Naive B cell (primary cell): Measurements from ENCODE around the gene AP3S1. TPM values are rescaled to one million over a fixed set of nuclear protein-coding genes. Genes with fewer than 3 reads are reported as not detected.
A peak's percentile ranks its signal among the peaks of the same experiment; 100 is the strongest.

ENCODE experiments used
- ATAC-seq, 2 donors: fragments of 150-1000 bp; cut with Tn5 transposase; 2 replicates each; pipeline ENCODE4 v1.10.0; 2021; ENCODE audit warnings: low read depth in 2 of 2, mild to moderate bottlenecking in 2 of 2, moderate library complexity in 2 of 2
- DNase-seq: peaks from one replicate; pipeline ENCODE4 v3.0.0; 2022
- H3K27ac Mint-ChIP-seq, 6 donors: one replicate each; pipeline ENCODE4 v1.8.0; 2020 to 2022; ENCODE audit warnings: mild to moderate bottlenecking in 6 of 6, mixed read lengths in 6 of 6, moderate library complexity in 5 of 6, inconsistent platforms in 2 of 6
- H3K27me3 Mint-ChIP-seq, 3 donors: one replicate each; pipeline ENCODE4 v1.8.0; 2021 to 2022; ENCODE audit warnings: mixed read lengths in 3 of 3, mild to moderate bottlenecking in 1 of 3
- H3K36me3 Mint-ChIP-seq, 2 donors: one replicate each; pipeline ENCODE4 v1.8.0; 2020 to 2022; ENCODE audit warnings: mixed read lengths in 2 of 2, inconsistent platforms in 1 of 2, mild to moderate bottlenecking in 1 of 2
- H3K4me1 Mint-ChIP-seq, 3 donors: one replicate each; pipeline ENCODE4 v1.8.0; 2020 to 2022; ENCODE audit warnings: mixed read lengths in 3 of 3, inconsistent platforms in 1 of 3, mild to moderate bottlenecking in 1 of 3, moderate library complexity in 1 of 3
- H3K4me3 Mint-ChIP-seq, 8 donors: one replicate each; pipeline ENCODE4 v1.8.0; 2020 to 2022; ENCODE audit warnings: mild to moderate bottlenecking in 8 of 8, mixed read lengths in 8 of 8, moderate library complexity in 8 of 8, inconsistent platforms in 2 of 8
- H3K9me3 Mint-ChIP-seq, 7 donors: one replicate each; pipeline ENCODE4 v1.8.0; 2020 to 2022; ENCODE audit warnings: mixed read lengths in 7 of 7, mild to moderate bottlenecking in 5 of 7, inconsistent platforms in 2 of 7, moderate library complexity in 1 of 7
- polyA plus RNA-seq, 6 donors: library from polyadenylated mRNA; unstranded; fragments of 300-500 nt; fragmentation: Illumina TruSeq; gene quantifications; one replicate each; pipeline ENCODE4 v1.2.3, GENCODE V29; 2021; ENCODE audit warnings: low read depth in 6 of 6

Gene AP3S1
- polyA plus RNA-seq, 6 donors from 2014 or later: 57.5 to 102 (median 68.4) TPM

GRCh38 chr5:115940080-115940810 lies 98.5 kb downstream of the AP3S1 start:
- no peak for ATAC-seq
- Mint-ChIP-seq H3K27ac (no peak overlapping the region), H3K9me3 (peaks cover 0 to 13% (median 6%) of the 10 kb centered on the region in 7 donors), H3K4me3 (no peak overlapping the region), H3K27me3 (peaks cover 0 to 19% (median 11%) of the 10 kb centered on the region in 3 donors), H3K4me1 (peaks cover 0 to 4% (median 0%) of the 10 kb centered on the region in 3 donors), H3K36me3 (no peaks in the 10 kb centered on the region)
- DNase-seq: no peak

- no peak for ATAC-seq
- no peaks in the 10 kb centered on the region for H3K36me3 Mint-ChIP-seq
- H3K9me3 Mint-ChIP-seq: peaks cover 0 to 13% (median 6%) of the 10 kb centered on the region in 7 donors
- no peak overlapping the region for H3K4me3 Mint-ChIP-seq
- H3K27me3 Mint-ChIP-seq: peaks cover 0 to 19% (median 11%) of the 10 kb centered on the region in 3 donors
- peaks cover 0 to 4% (median 0%) of the 10 kb centered on the region in 3 donors for H3K4me1 Mint-ChIP-seq
- DNase-seq: no peak
- H3K27ac Mint-ChIP-seq: no peak overlapping the region
Observed at GRCh38 chr5:115941051-115941675, 99.4 kb downstream of the AP3S1 start.

GRCh38 chr5:115944501-115944900 lies 102.8 kb downstream of the AP3S1 start:
- Mint-ChIP-seq H3K27me3 (peaks cover 0 to 19% (median 4%) of the 10 kb centered on the region in 3 donors), H3K27ac (no peak overlapping the region), H3K4me1 (peaks cover 0 to 4% (median 0%) of the 10 kb centered on the region in 3 donors), H3K9me3 (peaks cover 0 to 13% (median 6%) of the 10 kb centered on the region in 7 donors), H3K4me3 (no peak overlapping the region), H3K36me3 (no peaks in the 10 kb centered on the region)
- ATAC-seq (no peak), DNase-seq (no peak)

- H3K4me3 Mint-ChIP-seq: no peak overlapping the region
- no peaks in the 10 kb centered on the region for H3K36me3 Mint-ChIP-seq
- no peaks in the 10 kb centered on the region for H3K4me1 Mint-ChIP-seq
- peaks cover 0 to 9% (median 2%) of the 10 kb centered on the region in 7 donors for H3K9me3 Mint-ChIP-seq
- peaks cover 3 to 21% (median 12%) of the 10 kb centered on the region in 3 donors for H3K27me3 Mint-ChIP-seq
- DNase-seq (no peak), ATAC-seq (no peak)
- H3K27ac Mint-ChIP-seq: no peak overlapping the region
Observed at GRCh38 chr5:115946655-115947054, 104.9 kb downstream of the AP3S1 start.

GRCh38 chr5:115947260-115947659 lies 105.5 kb downstream of the AP3S1 start:
- Mint-ChIP-seq H3K9me3 (peaks cover 0 to 8% (median 2%) of the 10 kb centered on the region in 7 donors), H3K27me3 (peaks cover 9 to 23% (median 16%) of the 10 kb centered on the region in 3 donors), H3K4me1 (no peaks in the 10 kb centered on the region), H3K4me3 (no peak overlapping the region), H3K36me3 (no peaks in the 10 kb centered on the region), H3K27ac (no peak overlapping the region)
- DNase-seq (no peak), ATAC-seq (no peak)

GRCh38 chr5:115948091-115948534 lies 106.4 kb downstream of the AP3S1 start:
- H3K27me3 Mint-ChIP-seq: peaks cover 14 to 20% (median 18%) of the 10 kb centered on the region in 3 donors
- DNase-seq: no peak
- H3K4me3 Mint-ChIP-seq: no peak overlapping the region
- H3K9me3 Mint-ChIP-seq: peaks cover 0 to 3% (median 0%) of the 10 kb centered on the region in 7 donors
- no peak for ATAC-seq
- no peaks in the 10 kb centered on the region for H3K4me1 Mint-ChIP-seq
- no peak overlapping the region for H3K27ac Mint-ChIP-seq
- H3K36me3 Mint-ChIP-seq: no peaks in the 10 kb centered on the region

- Mint-ChIP-seq H3K27me3 (peaks cover 12 to 28% (median 20%) of the 10 kb centered on the region in 3 donors), H3K9me3 (peaks cover 0 to 2% (median 0%) of the 10 kb centered on the region in 7 donors), H3K27ac (no peak overlapping the region), H3K4me3 (no peak overlapping the region), H3K4me1 (no peaks in the 10 kb centered on the region), H3K36me3 (no peaks in the 10 kb centered on the region)
- no peak for DNase-seq
- ATAC-seq: no peak
Observed at GRCh38 chr5:115949096-115949495, 107.4 kb downstream of the AP3S1 start.

GRCh38 chr5:115952588-115952987 lies 110.9 kb downstream of the AP3S1 start:
- H3K27me3 Mint-ChIP-seq: peaks cover 12 to 32% (median 21%) of the 10 kb centered on the region in 3 donors
- DNase-seq (no peak), ATAC-seq (no peak)
- H3K4me3 Mint-ChIP-seq: no peak overlapping the region
- no peaks in the 10 kb centered on the region for H3K36me3 Mint-ChIP-seq
- H3K9me3 Mint-ChIP-seq: no peaks in the 10 kb centered on the region
- no peak overlapping the region for H3K27ac Mint-ChIP-seq
- H3K4me1 Mint-ChIP-seq: no peaks in the 10 kb centered on the region

- no peak overlapping the region for H3K4me3 Mint-ChIP-seq
Observed at GRCh38 chr5:115954144-115954543, 112.4 kb downstream of the AP3S1 start.

GRCh38 chr5:115956957-115957356 lies 115.2 kb downstream of the AP3S1 start:
- Mint-ChIP-seq H3K4me3 (no peak overlapping the region), H3K27ac (no peak overlapping the region), H3K36me3 (no peaks in the 10 kb centered on the region), H3K27me3 (peaks cover 10 to 37% (median 26%) of the 10 kb centered on the region in 3 donors), H3K9me3 (peaks cover 0 to 2% (median 0%) of the 10 kb centered on the region in 7 donors), H3K4me1 (peaks cover 8 to 11% (median 9%) of the 10 kb centered on the region in 3 donors)
- ATAC-seq (no peak), DNase-seq (no peak)

More at GRCh38 chr5:115954144-115954543, 112.4 kb downstream of the AP3S1 start:
- Mint-ChIP-seq H3K27me3 (peaks cover 12 to 29% (median 21%) of the 10 kb centered on the region in 3 donors), H3K9me3 (peaks cover 0 to under 1% (median 0%) of the 10 kb centered on the region in 7 donors), H3K27ac (no peak overlapping the region), H3K4me1 (no peaks in the 10 kb centered on the region), H3K36me3 (no peaks in the 10 kb centered on the region)
- ATAC-seq (no peak), DNase-seq (no peak)

- Mint-ChIP-seq H3K36me3 (peaks cover 0 to 6% of the 10 kb centered on the region in 2 donors), H3K27ac (no peak overlapping the region), H3K27me3 (peaks cover 37 to 47% (median 41%) of the 10 kb centered on the region in 3 donors), H3K9me3 (peaks cover 0 to 6% (median 0%) of the 10 kb centered on the region in 7 donors), H3K4me3 (peak overlapping the region; percentile 40 to 75 (median 58)), H3K4me1 (peaks cover 15 to 18% (median 16%) of the 10 kb centered on the region in 3 donors)
- DNase-seq (no peak), ATAC-seq (peak; percentile 33 to 40)
Observed at GRCh38 chr5:115961381-115962238, 119.9 kb downstream of the AP3S1 start.

GRCh38 chr5:115962239-115962564 lies 120.5 kb downstream of the AP3S1 start, which contains the start of gene LVRN:
Gene LVRN, plus strand, starts transcription at chr5:115962475. Its CDS starts 143 bp downstream, at chr5:115962618.
- ATAC-seq: no peak
- Mint-ChIP-seq H3K4me1 (peaks cover 15 to 18% (median 16%) of the 10 kb centered on the region in 3 donors), H3K4me3 (peak within 1 kb of the TSS; percentile 40 to 75 (median 58)), H3K27ac (no peak within 1 kb of the TSS), H3K27me3 (peaks cover 37 to 49% (median 41%) of the 10 kb centered on the region in 3 donors), H3K9me3 (peaks cover 0 to 6% (median 0%) of the 10 kb centered on the region in 7 donors), H3K36me3 (peaks cover 0 to 6% of the 10 kb centered on the region in 2 donors)
- DNase-seq: no peak
